SK-N-SH (cell line): ENCODE measurements around the gene PARD3B. TPM values are rescaled to one million over a fixed set of nuclear protein-coding genes. Genes with fewer than 3 reads are reported as not detected.
"Not testable (repeated sequence)": the region's sequence is repeated elsewhere in the genome, so short reads cannot be mapped to it uniquely, and the experiment has no call there.

Experiments used
- CTCF ChIA-PET: fragments of 300-600, 350-600 bp; formaldehyde crosslinking; extraction: SDS; loops from one replicate; lab custom pipeline; 2021; lab: Yijun Ruan, JAX
- POLR2A ChIA-PET: fragments of 350-600 bp; sonication (Branson Sonifier 250); formaldehyde crosslinking; extraction: SDS; loops from one replicate; lab custom pipeline; 2020; ENCODE audit warnings: antibody characterized with exemption, inconsistent platforms; lab: Yijun Ruan, JAX
- DNase-seq: peaks from one replicate; pipeline ENCODE4 v3.0.0; 2012
- H2AFZ ChIP-seq: fragments of 200-600 bp; sonication (generic); 2 replicates; pipeline ENCODE4 v1.8.1; 2016; ENCODE audit warnings: antibody characterized with exemption, mild to moderate bottlenecking, low read depth
- H3F3A ChIP-seq: fragments of 200-600 bp; sonication (generic); replicated peaks from 2 replicates; pipeline ENCODE3; 2016; ENCODE audit warnings: antibody characterized with exemption, mild to moderate bottlenecking; ENCODE audit not compliant: insufficient read depth
- H3K27ac ChIP-seq, 2 experiments: fragments of 200-500 bp in 1 of 2; fragments of 200-600 bp in 1 of 2; sonication (Bioruptor generic) in 1 of 2; sonication (generic), shearing (Covaris generic) in 1 of 2; 2 replicates each; pipeline versions ENCODE4 v1.5.1 to v1.6.1; 2014 to 2016; ENCODE audit warnings: low read depth in 2 of 2, inconsistent platforms in 1 of 2, low read length in 1 of 2, mild to moderate bottlenecking in 1 of 2, mixed read lengths in 1 of 2
- H3K27me3 ChIP-seq: fragments of 200-600 bp; sonication (generic), shearing (Covaris generic); 2 replicates; pipeline ENCODE4 v1.6.1; 2016; ENCODE audit warnings: mixed run types; ENCODE audit not compliant: insufficient read depth
- H3K36me3 ChIP-seq, 2 experiments: fragments of 200-500 bp in 1 of 2; fragments of 200-600 bp in 1 of 2; sonication (Bioruptor generic) in 1 of 2; sonication (generic) in 1 of 2; replicated peaks in 1 of 2; 2 replicates each; pipeline versions ENCODE3 to v1.5.1; 2014 to 2016; ENCODE audit warnings: low read length in 1 of 2, mild to moderate bottlenecking in 1 of 2; ENCODE audit not compliant: insufficient read depth in 2 of 2, control insufficient read depth in 1 of 2
- H3K4me1 ChIP-seq, 2 experiments: fragments of 200-500 bp in 1 of 2; fragments of 200-600 bp in 1 of 2; sonication (Bioruptor generic) in 1 of 2; sonication (generic), shearing (Covaris generic) in 1 of 2; 2 replicates each; pipeline versions ENCODE4 v1.5.1 to v1.6.1; 2014 to 2016; ENCODE audit warnings: low read depth in 1 of 2, low read length in 1 of 2, mixed run types in 1 of 2; ENCODE audit not compliant: insufficient read depth in 2 of 2, control insufficient read depth in 1 of 2
- H3K4me2 ChIP-seq: fragments of 200-600 bp; sonication (generic), shearing (Covaris generic); 2 replicates; pipeline ENCODE4 v1.6.1; 2017; ENCODE audit warnings: mixed run types
- H3K4me3 ChIP-seq, 2 experiments: fragments of 200-500 bp in 1 of 2; fragments of 200-600 bp in 1 of 2; sonication (Bioruptor generic) in 1 of 2; sonication (generic), shearing (Covaris generic) in 1 of 2; 2 replicates each; pipeline versions ENCODE4 v1.5.1 to v1.8.1; 2014 to 2016; ENCODE audit warnings: low read depth in 2 of 2, inconsistent platforms in 1 of 2, low read length in 1 of 2, mild to moderate bottlenecking in 1 of 2, mixed read lengths in 1 of 2, moderate library complexity in 1 of 2
- H3K79me2 ChIP-seq: fragments of 200-600 bp; sonication (generic); 2 replicates; pipeline ENCODE4 v1.8.1; 2017; ENCODE audit warnings: mild to moderate bottlenecking; ENCODE audit not compliant: insufficient read depth
- H3K9ac ChIP-seq: fragments of 200-600 bp; sonication (generic); 2 replicates; pipeline ENCODE4 v1.6.1; 2017; ENCODE audit warnings: mixed run types
- H3K9me2 ChIP-seq: fragments of 200-600 bp; sonication (generic); 2 replicates; pipeline ENCODE4 v1.6.1; 2017; ENCODE audit warnings: mixed run types
- H3K9me3 ChIP-seq: fragments of 200-600 bp; sonication (generic); 2 replicates; pipeline ENCODE4 v1.6.1; 2017; ENCODE audit warnings: mixed run types, mild to moderate bottlenecking, moderate library complexity
- H4K20me1 ChIP-seq: fragments of 200-600 bp; sonication (generic); 2 replicates; pipeline ENCODE4 v1.6.1; 2017; ENCODE audit warnings: mild to moderate bottlenecking, mixed run types; ENCODE audit not compliant: insufficient read depth
- CHD2 ChIP-seq: fragments of 150-350 bp; IDR thresholded peaks from 2 replicates; pipeline ENCODE4 v1.6.1; 2018; ENCODE audit warnings: low read length; ENCODE audit not compliant: partially characterized antibody
- CTCF ChIP-seq: fragments of 200-600 bp; sonication (generic); IDR thresholded peaks from 2 replicates; pipeline ENCODE4 v1.6.1; 2017; ENCODE audit warnings: antibody characterized with exemption, mild to moderate bottlenecking, moderate library complexity
- EP300 ChIP-seq, 2 experiments: IDR thresholded peaks; 2 replicates each; pipeline versions ENCODE4 v1.4.0 to v1.6.1; 2012; ENCODE audit warnings: borderline replicate concordance in 1 of 2, low read depth in 1 of 2, low read length in 1 of 2
- FOXJ3 ChIP-seq: sonication (generic); formaldehyde crosslinking; IDR thresholded peaks from 2 replicates; pipeline ENCODE4 v1.5.1; 2020; ENCODE audit warnings: mild to moderate bottlenecking, missing genetic modification reagents
- FOXM1 ChIP-seq: IDR thresholded peaks from 2 replicates; pipeline ENCODE4 v1.4.0; 2012; ENCODE audit warnings: low read depth, mild to moderate bottlenecking
- GABPA ChIP-seq: IDR thresholded peaks from 2 replicates; pipeline ENCODE4 v1.4.0; 2012; ENCODE audit warnings: low read depth, mild to moderate bottlenecking
- JUND ChIP-seq: IDR thresholded peaks from 2 replicates; pipeline ENCODE4 v1.4.0; 2012
- NFIC ChIP-seq: IDR thresholded peaks from 2 replicates; pipeline ENCODE4 v1.4.0; 2012; ENCODE audit warnings: borderline replicate concordance
- NRF1 ChIP-seq: IDR thresholded peaks from 2 replicates; pipeline ENCODE4 v1.6.1; 2012; ENCODE audit warnings: low read depth, mild to moderate bottlenecking, low read length
- POLR2AphosphoS5 ChIP-seq: IDR thresholded peaks from 2 replicates; pipeline ENCODE4 v1.6.1; 2012; ENCODE audit warnings: low read depth, low read length
- RAD21 ChIP-seq: IDR thresholded peaks from 2 replicates; pipeline ENCODE4 v1.6.1; 2012; ENCODE audit warnings: mild to moderate bottlenecking, low read length
- RCOR1 ChIP-seq: fragments of 150-350 bp; IDR thresholded peaks from 2 replicates; pipeline ENCODE4 v1.6.1; 2017; ENCODE audit warnings: antibody characterized with exemption, low read length
- TAF1 ChIP-seq: IDR thresholded peaks from 2 replicates; pipeline ENCODE4 v1.6.1; 2012; ENCODE audit warnings: low read depth, mild to moderate bottlenecking, low read length, moderate library complexity, borderline replicate concordance
- TCF12 ChIP-seq: IDR thresholded peaks from 2 replicates; pipeline ENCODE4 v1.4.0; 2012
- USF1 ChIP-seq: IDR thresholded peaks from 2 replicates; pipeline ENCODE4 v1.4.0; 2012; ENCODE audit warnings: low read depth, borderline replicate concordance
- WGBS: methylation state at CpG from one replicate; pipeline ENCODE4 v1.1.6; 2017; ENCODE audit warnings: low lambda C conversion rate; 5-methylcytosine and 5-hydroxymethylcytosine counted together
- polyA plus RNA-seq, 3 experiments: library from polyadenylated mRNA; depleted of rRNA; stranded (reverse); fragments of >200 nt; gene quantifications; 2 replicates each; pipeline ENCODE4 v1.2.3, GENCODE V29; 2012

PARD3B gene
- polyA plus RNA-seq, 1 of the 3 experiments (the other 2 are of a cell fraction): 0.87 TPM

DNA sequence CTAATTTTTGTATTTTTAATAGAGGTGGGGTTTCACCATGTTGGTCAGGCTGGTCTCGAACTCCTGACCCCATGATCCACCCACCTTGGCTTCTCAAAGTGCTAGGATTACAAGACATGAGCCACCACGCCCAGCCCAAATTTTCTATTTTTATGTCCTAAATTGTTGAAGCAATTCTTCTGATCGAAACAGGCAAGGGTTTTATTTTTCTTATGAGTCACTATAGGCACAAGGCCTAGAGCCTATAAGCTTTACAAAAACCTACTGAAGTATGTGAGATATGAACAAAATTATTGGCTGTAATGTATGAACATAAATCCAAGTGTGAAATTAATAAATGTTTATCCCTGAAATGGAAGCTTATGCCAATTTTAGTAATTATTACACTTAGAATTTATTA lies 672.8 kb downstream of the PARD3B start (continued):
- TF ChIP-seq USF1 (no peak), TAF1 (no peak), NRF1 (no peak), POLR2AphosphoS5 (no peak)

DNA sequence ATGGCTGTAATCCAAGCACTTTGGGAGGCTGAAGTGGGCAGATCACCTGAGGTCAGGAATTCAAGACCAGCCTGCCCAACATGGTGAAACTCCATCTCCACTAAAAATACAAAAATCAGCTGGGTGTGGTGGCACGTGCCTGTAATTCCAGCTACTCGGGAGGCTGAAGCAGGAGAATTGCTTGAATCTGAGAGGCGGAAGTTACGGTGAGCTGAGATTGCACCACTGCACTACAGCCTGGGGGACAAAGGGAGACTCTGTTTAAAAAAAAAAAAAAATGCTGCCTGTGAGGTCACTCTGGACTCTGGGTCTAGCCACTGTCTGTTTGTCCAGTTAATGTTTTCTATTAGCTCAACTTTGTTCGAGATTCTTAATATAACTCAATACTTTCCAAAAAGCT lies 673.5 kb downstream of the PARD3B start:
- H3K9me3 ChIP-seq, H2AFZ ChIP-seq, H3K27me3 ChIP-seq, H3K4me2 ChIP-seq, H3K9ac ChIP-seq, H3K4me1 ChIP-seq, H3K4me3 ChIP-seq, DNase-seq, H3F3A ChIP-seq, H3K27ac ChIP-seq, H4K20me1 ChIP-seq, H3K36me3 ChIP-seq, H3K9me2 ChIP-seq, CTCF ChIA-PET, H3K79me2 ChIP-seq, POLR2A ChIA-PET: not testable (repeated sequence)
- 93% methylated on average over 5 of the region's 5 CpGs for WGBS

- H3K27ac ChIP-seq: no peak overlapping the region
- CTCF ChIA-PET: interaction anchor here (1.0 to 1.2 kb wide), 3 partner anchors 53 to 458 kb away, joined by 3 read pairs; no protein-coding TSS in a partner anchor
- no peak overlapping the region for H3K4me3 ChIP-seq
- H3K27me3 ChIP-seq: no peaks in the 10 kb centered on the region
- no peak for TF ChIP-seq NFIC
- TF ChIP-seq USF1: no peak
- TF ChIP-seq CTCF: no peak
- TF ChIP-seq JUND: no peak
- TF ChIP-seq TCF12: no peak
- no peak for TF ChIP-seq GABPA
- TF ChIP-seq FOXJ3 (CRISPR knock-in tag): no peak
- TF ChIP-seq FOXM1: no peak
- no peak for TF ChIP-seq RAD21
- TF ChIP-seq EP300 (IDR thresholded peaks at IDR 0.05; ENCODE audit: borderline replicate concordance in 1 of 2, low read depth in 1 of 2, low read length in 1 of 2): no peak
- no peak for TF ChIP-seq CHD2
- no peak for TF ChIP-seq RCOR1
- no peak overlapping the region for H3K4me2 ChIP-seq
- WGBS: 48% methylated on average over 3 of the region's 3 CpGs
- POLR2A ChIA-PET: no interaction called here
- no peaks in the 10 kb centered on the region for H3K79me2 ChIP-seq
- no peaks in the 10 kb centered on the region for H3K9me3 ChIP-seq
- H3K9me2 ChIP-seq: no peaks in the 10 kb centered on the region
- H3K36me3 ChIP-seq: no peaks in the 10 kb centered on the region
- H3F3A ChIP-seq: peaks cover 5% of the 10 kb centered on the region
- no peaks in the 10 kb centered on the region for H4K20me1 ChIP-seq
- no peak overlapping the region for H3K9ac ChIP-seq
- H3K4me1 ChIP-seq: no peaks in the 10 kb centered on the region
- no peak for DNase-seq
- no peak overlapping the region for H2AFZ ChIP-seq
These were observed 675.3 kb downstream of the PARD3B start for GRCh38 chr2:205220559-205220958.
